Gastrocnemius medialis (tissue), 4 donors: Measurements from ENCODE around the gene LRRC3C.

Experiments used
- POLR2A ChIP-seq, 2 donors: fragments of 450-650 bp; IDR thresholded peaks; one replicate each; pipeline ENCODE4 v1.6.1; 2017; ENCODE audit warnings: antibody characterized with exemption in 2 of 2, mild to moderate bottlenecking in 2 of 2, moderate library complexity in 2 of 2
- TF ChIP-seq, protein P1 (sequence below), 5 experiments: fragments of 450-650 bp in 3 of 5; fragments of 200-600 bp in 2 of 5; sonication (generic) in 2 of 5; IDR thresholded peaks in 4 of 5; conservative IDR thresholded peaks in 1 of 5; 1 replicate in 4 of 5; 2 replicates in 1 of 5; pipeline ENCODE4 v1.5.1; 2016 to 2019; ENCODE audit warnings: antibody characterized with exemption in 5 of 5, mild to moderate bottlenecking in 3 of 5, moderate library complexity in 3 of 5

DNA sequence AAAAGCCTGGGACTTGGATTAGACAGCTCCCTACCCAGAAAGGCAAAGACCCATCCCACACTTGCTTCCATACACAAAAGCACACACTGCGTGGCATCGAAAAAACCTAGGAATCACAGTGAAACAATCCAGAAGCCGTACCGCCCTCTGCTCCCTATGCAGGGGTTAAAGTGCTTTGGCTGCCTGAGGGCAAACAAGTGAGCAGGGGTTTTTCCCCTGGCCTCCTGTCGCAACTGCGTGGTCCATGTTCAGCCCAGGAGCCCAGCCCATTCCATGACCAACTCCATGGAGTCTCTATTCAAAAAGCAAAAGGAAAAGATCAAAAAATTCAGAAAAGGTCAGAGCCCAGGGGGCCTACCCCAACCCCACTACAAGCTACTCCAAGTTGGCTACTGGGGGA lies 5.5 kb upstream of the LRRC3C start:
- TF ChIP-seq POLR2A (IDR thresholded peaks at IDR 0.05), result no peak
- TF ChIP-seq, protein P1, sequence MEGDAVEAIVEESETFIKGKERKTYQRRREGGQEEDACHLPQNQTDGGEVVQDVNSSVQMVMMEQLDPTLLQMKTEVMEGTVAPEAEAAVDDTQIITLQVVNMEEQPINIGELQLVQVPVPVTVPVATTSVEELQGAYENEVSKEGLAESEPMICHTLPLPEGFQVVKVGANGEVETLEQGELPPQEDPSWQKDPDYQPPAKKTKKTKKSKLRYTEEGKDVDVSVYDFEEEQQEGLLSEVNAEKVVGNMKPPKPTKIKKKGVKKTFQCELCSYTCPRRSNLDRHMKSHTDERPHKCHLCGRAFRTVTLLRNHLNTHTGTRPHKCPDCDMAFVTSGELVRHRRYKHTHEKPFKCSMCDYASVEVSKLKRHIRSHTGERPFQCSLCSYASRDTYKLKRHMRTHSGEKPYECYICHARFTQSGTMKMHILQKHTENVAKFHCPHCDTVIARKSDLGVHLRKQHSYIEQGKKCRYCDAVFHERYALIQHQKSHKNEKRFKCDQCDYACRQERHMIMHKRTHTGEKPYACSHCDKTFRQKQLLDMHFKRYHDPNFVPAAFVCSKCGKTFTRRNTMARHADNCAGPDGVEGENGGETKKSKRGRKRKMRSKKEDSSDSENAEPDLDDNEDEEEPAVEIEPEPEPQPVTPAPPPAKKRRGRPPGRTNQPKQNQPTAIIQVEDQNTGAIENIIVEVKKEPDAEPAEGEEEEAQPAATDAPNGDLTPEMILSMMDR (IDR thresholded peaks at IDR 0.05 in 4 of 5, conservative IDR thresholded peaks at IDR 0.05 in 1 of 5), result no peak
